Measurements from ENCODE around the gene LITAFD.

DNA sequence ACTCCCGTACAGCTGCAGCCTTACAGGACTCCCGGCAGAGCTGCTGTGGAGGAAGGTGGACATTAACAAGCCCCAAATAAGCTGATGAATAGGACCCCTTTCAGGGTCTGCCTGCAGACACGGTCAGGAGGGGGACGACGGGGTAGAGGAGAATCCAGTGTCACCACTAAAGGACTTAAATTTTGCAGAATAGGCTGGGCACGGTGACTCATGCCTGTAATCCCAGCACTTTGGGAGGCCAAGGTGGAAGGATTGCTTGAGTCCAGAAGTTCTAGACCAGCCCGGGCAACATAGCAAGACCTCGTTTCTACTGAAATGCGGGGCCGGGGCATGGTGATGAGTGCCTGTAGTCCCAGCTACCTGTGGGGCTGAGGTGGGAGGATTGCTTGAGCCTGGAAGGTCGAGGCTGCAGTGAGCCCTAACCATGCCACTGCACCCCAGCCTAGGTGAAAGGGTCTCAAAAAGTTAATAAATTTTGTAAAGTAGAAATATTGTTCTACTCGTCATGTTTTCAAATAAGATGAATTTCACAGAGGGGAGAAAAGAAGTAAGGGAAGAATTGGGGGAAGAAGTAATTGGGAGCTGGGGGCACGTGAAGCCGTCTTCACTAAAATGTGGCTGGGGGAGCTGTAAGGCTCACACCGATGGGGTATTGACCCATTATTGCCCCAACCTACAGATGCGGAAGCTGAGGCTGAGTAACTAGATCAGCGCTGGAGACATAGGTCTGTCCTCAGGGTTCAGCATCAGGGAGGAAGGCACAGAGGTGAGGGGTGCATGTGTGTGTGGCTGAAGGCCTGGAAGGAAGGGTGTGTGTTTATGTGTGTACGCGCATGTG, 4.7 kb downstream of the LITAFD start:
- TF ChIP-seq, protein P1, sequence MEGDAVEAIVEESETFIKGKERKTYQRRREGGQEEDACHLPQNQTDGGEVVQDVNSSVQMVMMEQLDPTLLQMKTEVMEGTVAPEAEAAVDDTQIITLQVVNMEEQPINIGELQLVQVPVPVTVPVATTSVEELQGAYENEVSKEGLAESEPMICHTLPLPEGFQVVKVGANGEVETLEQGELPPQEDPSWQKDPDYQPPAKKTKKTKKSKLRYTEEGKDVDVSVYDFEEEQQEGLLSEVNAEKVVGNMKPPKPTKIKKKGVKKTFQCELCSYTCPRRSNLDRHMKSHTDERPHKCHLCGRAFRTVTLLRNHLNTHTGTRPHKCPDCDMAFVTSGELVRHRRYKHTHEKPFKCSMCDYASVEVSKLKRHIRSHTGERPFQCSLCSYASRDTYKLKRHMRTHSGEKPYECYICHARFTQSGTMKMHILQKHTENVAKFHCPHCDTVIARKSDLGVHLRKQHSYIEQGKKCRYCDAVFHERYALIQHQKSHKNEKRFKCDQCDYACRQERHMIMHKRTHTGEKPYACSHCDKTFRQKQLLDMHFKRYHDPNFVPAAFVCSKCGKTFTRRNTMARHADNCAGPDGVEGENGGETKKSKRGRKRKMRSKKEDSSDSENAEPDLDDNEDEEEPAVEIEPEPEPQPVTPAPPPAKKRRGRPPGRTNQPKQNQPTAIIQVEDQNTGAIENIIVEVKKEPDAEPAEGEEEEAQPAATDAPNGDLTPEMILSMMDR (IDR thresholded peaks at IDR 0.05 in 8 of 11, conservative IDR thresholded peaks at IDR 0.05 in 3 of 11): no peak
- no peak for TF ChIP-seq POLR2A (IDR thresholded peaks at IDR 0.05)

All from spleen (tissue), 7 donors.